Chondrocyte (in vitro differentiated cells): ENCODE measurements around the gene CTDNEP1. TPM values are rescaled to one million over a fixed set of nuclear protein-coding genes. Genes with fewer than 3 reads are reported as not detected.

Experiments
- DNase-seq: peaks from one replicate; pipeline ENCODE4 v3.0.0; 2021; ENCODE audit warnings: mixed read lengths, low spot score
- H3K27ac Mint-ChIP-seq: one replicate; pipeline ENCODE4 v1.8.0; 2021; ENCODE audit warnings: mild to moderate bottlenecking, moderate library complexity, mixed read lengths; ENCODE audit not compliant: unreplicated experiment
- H3K27me3 Mint-ChIP-seq: 2 replicates; pipeline ENCODE4 v1.8.0; 2021; ENCODE audit warnings: low read depth, mixed read lengths
- H3K36me3 Mint-ChIP-seq: 2 replicates; pipeline ENCODE4 v1.8.0; 2021; ENCODE audit warnings: low read depth, mixed read lengths
- H3K4me1 Mint-ChIP-seq: 2 replicates; pipeline ENCODE4 v1.8.0; 2021; ENCODE audit warnings: low read depth, mild to moderate bottlenecking, mixed read lengths
- H3K4me3 Mint-ChIP-seq: one replicate; pipeline ENCODE4 v1.8.0; 2021; ENCODE audit warnings: mild to moderate bottlenecking, moderate library complexity, mixed read lengths; ENCODE audit not compliant: unreplicated experiment
- H3K9me3 Mint-ChIP-seq: 2 replicates; pipeline ENCODE4 v1.8.0; 2021; ENCODE audit warnings: low read depth, mixed read lengths
- long read RNA-seq: library from polyadenylated mRNA; stranded (forward); transcript quantifications from one replicate; pipeline ENCODE4 v2.0.0, GENCODE V29; 2021
- total RNA-seq: library from RNA; stranded (reverse); gene quantifications from 3 replicates; pipeline ENCODE4 v1.2.1, GENCODE V29; 2021
- TF ChIP-seq, protein P1 (sequence below): fragments of 200-600 bp; sonication (generic); IDR thresholded peaks from 2 replicates; pipeline ENCODE4 v1.5.0; 2021; ENCODE audit warnings: antibody characterized with exemption, mild to moderate bottlenecking, moderate library complexity

CTDNEP1 gene
- total RNA-seq = 105 to 118 TPM (median 111 TPM) in 3 replicates
- long read RNA-seq, transcript CTDNEP1-210 (8 exons, 1,708 nt) = major isoform, 18 of 24 reads
- long read RNA-seq, partial matches to known transcripts = 0 of 24 reads
- long read RNA-seq, other reads (novel, unspliced or antisense) = 6 of 24 reads

DNA sequence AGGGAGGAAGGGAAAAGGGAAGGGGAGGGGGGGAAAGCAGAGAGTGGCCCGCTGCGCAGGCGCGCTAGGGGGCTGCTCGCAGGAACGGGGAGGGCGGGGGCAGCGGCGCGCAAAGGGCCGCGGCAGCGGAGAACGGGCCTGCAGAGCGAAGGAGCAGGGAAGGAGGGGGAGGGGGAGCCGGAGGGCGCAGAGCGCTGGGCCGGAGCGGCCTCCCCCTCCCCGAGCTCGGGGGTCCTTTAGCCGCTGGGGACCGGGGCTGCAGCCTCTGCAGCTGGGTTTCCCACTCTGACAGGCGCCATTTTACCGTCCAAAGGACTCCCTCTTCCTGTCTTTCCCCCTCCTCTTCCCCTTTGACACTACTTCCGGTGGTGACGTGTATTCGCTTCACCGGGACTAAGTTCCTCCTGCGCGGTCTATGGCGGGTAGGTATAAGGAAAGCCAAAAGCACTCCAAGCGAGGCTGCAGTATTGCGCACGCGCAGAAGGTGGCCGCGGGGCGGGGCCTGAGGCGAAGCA lies at the start of gene CTDNEP1:
TSS of gene CTDNEP1 (minus strand) at position 74 of the 515 bp plus-strand sequence. CDS start 438 bp downstream, outside the sequence.
- no peaks in the 10 kb centered on the region for H3K27me3 Mint-ChIP-seq
- H3K9me3 Mint-ChIP-seq = no peaks in the 10 kb centered on the region
- peaks cover 41% of the 10 kb centered on the region for H3K4me1 Mint-ChIP-seq
- H3K27ac Mint-ChIP-seq = peak within 1 kb of the TSS; percentile 100
- TF ChIP-seq, protein P1, sequence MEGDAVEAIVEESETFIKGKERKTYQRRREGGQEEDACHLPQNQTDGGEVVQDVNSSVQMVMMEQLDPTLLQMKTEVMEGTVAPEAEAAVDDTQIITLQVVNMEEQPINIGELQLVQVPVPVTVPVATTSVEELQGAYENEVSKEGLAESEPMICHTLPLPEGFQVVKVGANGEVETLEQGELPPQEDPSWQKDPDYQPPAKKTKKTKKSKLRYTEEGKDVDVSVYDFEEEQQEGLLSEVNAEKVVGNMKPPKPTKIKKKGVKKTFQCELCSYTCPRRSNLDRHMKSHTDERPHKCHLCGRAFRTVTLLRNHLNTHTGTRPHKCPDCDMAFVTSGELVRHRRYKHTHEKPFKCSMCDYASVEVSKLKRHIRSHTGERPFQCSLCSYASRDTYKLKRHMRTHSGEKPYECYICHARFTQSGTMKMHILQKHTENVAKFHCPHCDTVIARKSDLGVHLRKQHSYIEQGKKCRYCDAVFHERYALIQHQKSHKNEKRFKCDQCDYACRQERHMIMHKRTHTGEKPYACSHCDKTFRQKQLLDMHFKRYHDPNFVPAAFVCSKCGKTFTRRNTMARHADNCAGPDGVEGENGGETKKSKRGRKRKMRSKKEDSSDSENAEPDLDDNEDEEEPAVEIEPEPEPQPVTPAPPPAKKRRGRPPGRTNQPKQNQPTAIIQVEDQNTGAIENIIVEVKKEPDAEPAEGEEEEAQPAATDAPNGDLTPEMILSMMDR = no peak
- peaks cover 11% of the 10 kb centered on the region for H3K36me3 Mint-ChIP-seq
- H3K4me3 Mint-ChIP-seq = peak within 1 kb of the TSS; percentile 98
- peak; percentile 99 for DNase-seq

DNA sequence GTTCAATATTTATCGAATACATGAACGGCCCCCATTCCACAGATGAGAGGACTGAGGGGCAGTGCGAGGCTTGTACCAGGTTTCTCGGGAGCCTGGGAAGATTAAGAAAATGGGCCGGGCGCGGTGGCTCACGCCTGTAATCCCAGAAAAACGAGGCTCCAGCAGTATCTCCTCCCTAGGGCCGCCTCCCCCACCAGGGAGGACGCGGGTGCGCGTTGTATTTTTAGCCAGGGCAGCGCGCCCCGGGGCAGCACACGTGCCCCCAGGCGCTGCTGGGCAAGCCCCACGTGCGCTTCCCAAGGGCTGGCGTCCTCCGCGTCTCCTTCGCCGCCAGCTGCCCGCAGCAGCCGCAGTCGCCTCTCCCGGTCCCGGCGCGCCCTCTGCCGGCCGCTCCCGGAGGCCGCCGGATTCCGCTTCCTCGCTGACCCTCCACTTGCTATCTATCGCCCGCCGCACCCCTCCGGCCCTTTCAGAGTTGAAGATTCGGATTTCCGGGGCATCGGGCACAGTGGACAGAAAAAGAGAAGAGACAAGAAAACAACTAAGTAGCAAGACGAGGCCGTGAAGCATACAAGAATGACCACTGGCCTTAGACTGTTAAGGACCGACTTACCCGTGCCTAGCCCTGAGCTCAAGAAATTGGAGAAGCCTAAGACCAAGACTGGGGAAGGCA lies 44.8 kb upstream of the CTDNEP1 start:
- H3K27me3 Mint-ChIP-seq = peaks cover 15% of the 10 kb centered on the region
- peak; percentile 94 for DNase-seq
- no peaks in the 10 kb centered on the region for H3K36me3 Mint-ChIP-seq
- TF ChIP-seq, protein P1 = peak; percentile 96
- peak overlapping the region; percentile 44 for H3K4me3 Mint-ChIP-seq
- no peaks in the 10 kb centered on the region for H3K9me3 Mint-ChIP-seq
- no peak overlapping the region for H3K27ac Mint-ChIP-seq
- peaks cover 22% of the 10 kb centered on the region for H3K4me1 Mint-ChIP-seq

DNA sequence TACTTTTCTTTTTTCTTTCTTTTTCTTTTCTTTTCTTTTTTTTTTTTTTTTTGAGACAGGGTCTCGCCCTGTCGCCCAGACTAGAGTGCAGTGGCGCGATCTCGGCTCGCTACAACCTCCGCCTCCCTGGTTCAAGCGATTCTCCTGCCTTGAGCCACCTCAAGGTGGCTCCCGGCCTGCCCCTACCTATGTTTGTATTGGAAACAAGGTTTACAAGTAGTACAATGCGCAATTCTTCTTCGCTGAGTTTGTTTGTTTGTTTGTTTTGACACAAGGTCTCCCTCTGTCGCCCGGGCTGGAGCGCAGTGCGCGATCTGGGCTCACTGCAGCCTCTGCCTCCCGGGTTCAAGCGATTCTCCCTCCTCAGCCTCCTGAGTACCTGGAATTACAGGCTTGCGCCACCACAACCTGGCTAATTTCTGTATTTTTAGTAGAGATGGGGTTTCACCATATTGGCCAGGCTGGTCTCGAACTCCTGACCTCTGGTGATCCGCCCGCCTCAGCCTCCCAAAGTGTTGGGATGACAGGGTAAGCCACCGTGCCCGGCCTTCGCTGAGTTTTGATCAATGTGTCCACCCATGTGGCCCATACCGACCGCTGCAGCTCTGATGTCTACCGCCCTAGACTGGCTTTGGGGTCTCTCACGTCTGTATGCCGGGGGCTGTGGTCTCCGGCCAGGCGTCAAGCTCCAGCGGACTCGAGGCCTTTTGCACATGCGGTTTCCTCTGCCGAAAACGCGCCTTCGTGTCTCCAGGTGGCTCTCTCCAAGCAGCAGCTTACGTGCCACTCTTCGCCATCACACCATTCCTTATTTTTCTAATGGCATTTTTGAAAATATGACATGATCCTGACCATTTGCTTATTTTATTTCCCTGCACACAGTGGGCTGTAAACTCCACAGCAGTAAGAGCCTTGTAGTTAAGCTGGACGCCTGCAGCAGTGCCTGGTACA lies 44.0 kb upstream of the CTDNEP1 start:
- peaks cover 22% of the 10 kb centered on the region for H3K27me3 Mint-ChIP-seq
- H3K36me3 Mint-ChIP-seq = no peaks in the 10 kb centered on the region
- no peak for DNase-seq
- H3K4me1 Mint-ChIP-seq = peaks cover 22% of the 10 kb centered on the region
- H3K27ac Mint-ChIP-seq = no peak overlapping the region
- H3K4me3 Mint-ChIP-seq = peak overlapping the region; percentile 55
- TF ChIP-seq, protein P1 = no peak
- H3K9me3 Mint-ChIP-seq = no peaks in the 10 kb centered on the region

DNA sequence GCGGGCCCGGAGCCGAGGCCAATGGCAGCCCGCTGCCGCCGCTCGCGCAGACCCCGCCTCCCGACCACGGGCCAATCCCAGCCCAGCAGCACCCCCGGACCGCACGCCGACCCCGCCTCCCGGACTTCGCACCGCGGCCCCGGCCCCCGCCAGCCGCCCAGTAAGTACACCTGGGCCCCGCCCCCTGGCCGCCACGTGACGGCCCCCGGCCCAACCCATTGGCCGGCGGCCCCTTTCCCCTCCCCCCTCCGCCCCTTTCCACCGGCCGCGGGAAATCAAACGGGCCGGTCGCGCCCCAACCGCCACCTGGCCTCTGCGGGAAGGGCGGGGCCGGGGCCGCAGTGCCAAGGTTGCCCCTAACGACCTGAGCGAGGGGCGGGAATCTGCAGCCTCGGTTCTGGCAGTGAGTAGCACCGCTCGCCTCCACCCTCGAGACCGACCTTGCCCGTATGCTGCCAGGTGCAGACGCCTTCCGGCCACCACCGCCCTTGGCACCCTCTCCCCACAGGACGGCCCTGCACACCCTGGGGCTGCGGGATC lies 43.1 kb upstream of the CTDNEP1 start, which contains the start of gene YBX2:
TSS of gene YBX2 (minus strand) at position 26 of the 540 bp plus-strand sequence. CDS start 139 bp downstream, outside the sequence.
- Mint-ChIP-seq H3K27ac (no peak within 1 kb of the TSS), H3K36me3 (no peaks in the 10 kb centered on the region), H3K4me1 (peaks cover 22% of the 10 kb centered on the region), H3K27me3 (peaks cover 23% of the 10 kb centered on the region), H3K4me3 (peak within 1 kb of the TSS; percentile 55), H3K9me3 (no peaks in the 10 kb centered on the region)
- DNase-seq = no peak
- TF ChIP-seq, protein P1 = no peak
